Activated naive CD4-positive, alpha-beta T cell (primary cell): ENCODE data around the gene F8.
"Not testable (repeated sequence)": the region's sequence is repeated elsewhere in the genome, so short reads cannot be mapped to it uniquely, and the experiment has no call there.

Experiments used
- DNase-seq, 4 experiments: peaks; one replicate each; lab custom pipeline; 2025; lab: John Stamatoyannopoulos, UW

Gene F8

DNA sequence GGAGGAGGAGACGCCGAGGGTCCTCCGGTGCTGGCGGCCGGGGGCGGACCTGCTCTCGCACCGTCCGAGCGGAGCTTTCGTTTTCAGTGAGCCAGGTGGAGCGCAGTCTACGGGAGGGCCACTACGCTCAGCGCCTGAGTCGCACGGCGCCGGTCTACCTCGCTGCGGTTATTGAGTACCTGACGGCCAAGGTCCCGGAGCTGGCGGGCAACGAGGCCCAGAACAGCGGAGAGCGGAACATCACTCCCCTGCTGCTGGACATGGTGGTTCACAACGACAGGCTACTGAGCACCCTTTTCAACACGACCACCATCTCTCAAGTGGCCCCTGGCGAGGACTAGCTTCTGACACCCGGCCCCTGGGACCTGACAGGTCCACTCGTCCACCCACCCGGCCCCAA is 137.5 kb downstream of the F8 start:
- DNase-seq = not testable (repeated sequence)

- DNase-seq = not testable (repeated sequence)
Measured at GRCh38 chrX:154884069-154884468, 138.5 kb downstream of the F8 start.

- DNase-seq = no peak
Measured at GRCh38 chrX:154873329-154873728, 149.2 kb downstream of the F8 start.

DNA sequence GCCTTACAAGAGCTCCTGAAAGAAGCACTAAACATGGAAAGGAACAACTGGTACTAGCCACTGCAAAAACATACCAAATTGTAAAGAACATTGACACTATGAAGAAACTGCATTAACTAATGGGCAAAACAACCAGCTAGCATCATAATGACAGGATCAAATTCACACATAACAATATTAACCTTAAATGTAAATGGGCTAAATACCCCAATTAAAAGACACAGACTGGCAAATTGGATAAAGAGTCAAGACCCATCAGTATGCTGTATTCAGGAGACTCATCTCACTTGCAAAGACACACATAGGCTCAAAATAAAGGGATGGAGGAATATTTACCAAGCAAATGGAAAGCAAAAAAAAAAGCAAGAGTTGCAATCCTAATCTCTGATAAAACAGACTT is 154.0 kb downstream of the F8 start:
- DNase-seq = not testable (repeated sequence)

DNA sequence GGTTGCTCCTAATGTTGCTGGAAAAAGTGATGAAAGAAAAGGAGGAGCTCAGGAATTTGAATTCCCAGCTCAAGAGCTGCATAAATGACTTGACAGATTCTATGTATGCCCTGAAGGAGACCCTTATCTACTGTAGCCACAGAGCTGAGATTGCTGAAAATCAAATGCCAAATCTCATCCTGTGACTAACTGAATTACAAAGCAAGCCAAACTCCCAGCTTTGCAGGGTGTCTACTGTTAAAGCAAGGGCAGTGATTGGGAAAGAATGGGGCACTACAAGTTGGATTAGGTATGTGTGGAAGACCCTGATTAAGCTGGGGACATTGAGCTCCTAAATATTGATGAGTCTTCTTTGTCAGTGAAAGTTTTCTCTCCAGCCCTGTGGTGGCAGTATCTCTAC is 167.3 kb downstream of the F8 start:
- no peak for DNase-seq

DNA sequence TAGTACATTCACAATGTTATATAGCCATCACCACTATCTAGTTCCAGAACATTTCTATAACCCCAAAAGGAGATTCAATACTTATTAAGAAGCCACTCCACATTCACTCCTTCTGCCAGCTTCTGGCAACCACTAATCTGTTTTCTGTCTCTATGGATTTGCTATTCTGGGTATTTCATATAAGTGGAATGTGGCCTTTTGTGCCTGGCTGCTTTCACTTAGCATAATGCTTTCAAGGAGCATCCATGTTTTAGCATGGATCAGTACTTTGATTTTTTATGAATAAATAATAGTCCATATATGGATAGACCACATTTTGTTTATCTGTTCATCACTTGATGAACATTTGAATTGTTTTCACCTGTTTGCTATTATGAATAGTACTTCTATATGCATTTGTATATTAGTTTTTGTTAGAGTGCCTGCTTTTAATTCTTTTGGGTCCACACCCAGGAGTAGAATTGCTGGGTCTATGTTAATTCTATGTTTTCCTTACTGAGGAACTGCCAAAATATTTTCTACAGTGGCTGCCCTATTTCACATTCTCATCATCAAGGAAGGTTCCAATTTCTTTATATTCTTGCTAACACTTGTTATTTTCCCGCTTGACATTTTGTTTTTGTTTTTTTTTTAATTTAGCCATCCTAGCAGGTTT is 171.4 kb downstream of the F8 start:
- no peak for DNase-seq

DNA sequence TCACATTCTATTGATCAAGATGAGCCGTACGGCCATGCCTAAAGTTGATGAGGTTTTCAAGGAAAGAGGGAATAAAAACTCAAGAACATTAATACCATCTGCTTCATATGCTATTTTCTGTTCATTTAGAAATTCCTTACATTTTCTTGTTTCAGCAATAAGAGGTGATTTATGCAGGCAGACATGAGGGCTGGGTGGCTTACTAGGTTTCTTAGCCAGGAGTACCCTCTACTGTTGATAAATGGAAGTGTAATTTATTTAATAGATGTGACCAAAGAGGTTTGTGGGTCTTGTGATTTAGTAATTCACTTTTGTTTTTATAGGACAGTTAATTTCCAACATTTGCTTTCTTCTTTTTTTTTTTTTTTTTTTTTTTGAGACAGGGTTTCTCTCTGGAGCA is 181.7 kb downstream of the F8 start:
- no peak for DNase-seq

- no peak for DNase-seq
Measured at GRCh38 chrX:154836163-154836562, 186.4 kb downstream of the F8 start.

DNA sequence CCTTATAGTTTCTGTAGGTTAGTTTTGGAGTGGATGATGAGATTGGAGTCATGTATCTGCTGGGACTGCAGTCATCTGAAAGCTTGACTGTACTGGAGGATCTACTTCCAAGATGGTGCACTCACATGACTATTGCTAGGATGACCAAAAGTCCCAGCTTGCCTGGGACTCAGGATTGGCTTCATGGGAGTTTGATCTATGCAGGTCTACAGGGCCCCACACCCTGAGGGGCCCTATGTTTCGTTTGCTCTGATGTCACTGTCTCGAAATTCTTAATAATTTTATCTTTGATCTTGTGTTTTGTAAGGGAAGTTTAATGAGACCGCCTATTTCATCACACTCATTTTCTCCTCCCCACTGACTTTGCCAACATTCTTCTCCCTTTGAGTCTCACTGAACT is 188.0 kb downstream of the F8 start, which contains the start of gene SMIM9:
Gene SMIM9 (minus strand): TSS at position 101 of the 400 bp plus-strand sequence. CDS start 3,806 bp downstream, outside the sequence.
- no peak for DNase-seq

DNA sequence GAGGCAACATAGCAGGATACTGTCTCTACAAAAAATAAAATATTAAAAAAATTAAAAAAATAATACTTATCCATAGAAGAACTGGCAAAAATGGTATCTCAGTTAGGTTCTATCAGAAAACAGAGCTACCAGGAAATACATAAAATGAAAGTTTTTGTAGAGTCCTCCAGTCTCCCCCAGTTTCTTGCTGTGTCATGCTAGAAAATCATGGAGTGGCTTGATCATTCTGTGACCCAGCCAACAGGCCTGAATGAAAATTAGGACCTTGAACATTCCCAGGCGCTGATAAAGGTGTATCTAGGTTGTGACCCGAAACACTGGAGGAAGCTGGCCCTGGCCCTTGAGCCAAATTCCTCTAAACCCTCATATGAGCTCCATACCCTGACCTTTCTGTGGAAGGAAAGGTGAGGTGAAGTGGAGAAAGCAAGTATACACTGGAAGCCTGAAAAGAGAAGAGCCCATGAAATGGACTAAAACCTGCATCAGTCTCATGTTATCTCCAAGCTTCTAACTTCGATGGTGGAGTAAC is 188.7 kb downstream of the F8 start:
- no peak for DNase-seq

DNA sequence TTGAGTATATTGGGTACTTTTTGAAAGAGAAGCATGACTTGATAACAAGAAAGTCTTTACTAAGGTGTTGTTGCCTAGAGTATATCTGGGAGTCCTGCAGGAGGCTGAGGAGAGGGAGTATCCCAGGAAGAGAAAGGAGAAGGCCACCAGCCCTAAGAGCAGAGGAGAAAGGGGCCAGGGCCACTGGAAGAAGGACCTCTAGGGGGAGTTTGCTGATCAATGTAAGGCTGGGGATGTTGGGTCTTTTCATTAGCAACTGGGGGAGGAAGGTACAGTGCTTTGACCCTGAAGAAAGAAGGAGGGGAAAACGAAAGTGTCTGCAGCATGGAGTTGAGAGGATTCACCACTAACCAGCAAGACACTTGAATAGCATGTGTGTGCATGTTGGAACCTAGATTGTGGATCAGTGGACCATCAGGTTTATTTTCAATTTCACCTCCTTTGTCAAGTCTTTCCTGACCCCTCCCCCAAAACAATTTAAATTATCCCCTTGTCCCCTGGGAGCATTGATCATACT is 192.5 kb downstream of the F8 start:
- no peak for DNase-seq

DNA sequence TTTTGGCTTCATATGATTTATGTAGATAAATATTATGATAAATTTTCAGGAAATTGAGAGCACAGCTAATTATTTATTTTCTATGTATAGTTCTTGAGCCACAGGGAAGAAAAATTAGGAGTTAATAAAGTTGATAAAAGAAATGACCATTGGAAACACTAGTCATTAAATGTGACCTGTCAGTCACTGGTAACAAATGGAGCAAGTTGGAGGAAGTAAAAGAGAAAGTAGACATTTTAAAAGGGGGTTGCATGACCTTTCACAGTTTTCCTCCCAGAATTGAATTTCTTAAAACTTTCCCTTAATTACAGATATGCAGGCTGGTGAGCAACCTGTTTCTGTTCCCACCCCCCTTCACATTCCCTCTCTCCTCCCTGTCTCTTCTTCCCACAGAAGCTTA is 193.4 kb downstream of the F8 start:
- no peak for DNase-seq

DNA sequence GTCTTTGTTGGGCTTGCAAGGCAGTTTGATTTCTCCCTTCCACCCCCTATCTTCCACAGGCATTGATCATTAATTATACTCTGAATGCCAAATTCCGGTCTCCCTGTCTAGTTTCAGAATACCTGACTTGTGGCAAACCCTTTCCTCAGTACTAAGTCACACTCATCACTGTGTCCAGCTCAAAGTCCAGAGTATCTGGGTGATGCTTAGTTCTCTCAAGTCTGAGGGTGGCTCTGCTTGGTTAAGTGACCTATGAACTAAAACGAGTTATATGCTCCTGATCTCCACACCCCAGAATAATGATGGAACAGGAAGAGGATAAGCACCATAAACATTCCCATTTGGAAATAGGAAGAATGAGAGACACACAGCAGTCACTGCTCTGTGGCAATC is 194.5 kb downstream of the F8 start:
- no peak for DNase-seq

DNA sequence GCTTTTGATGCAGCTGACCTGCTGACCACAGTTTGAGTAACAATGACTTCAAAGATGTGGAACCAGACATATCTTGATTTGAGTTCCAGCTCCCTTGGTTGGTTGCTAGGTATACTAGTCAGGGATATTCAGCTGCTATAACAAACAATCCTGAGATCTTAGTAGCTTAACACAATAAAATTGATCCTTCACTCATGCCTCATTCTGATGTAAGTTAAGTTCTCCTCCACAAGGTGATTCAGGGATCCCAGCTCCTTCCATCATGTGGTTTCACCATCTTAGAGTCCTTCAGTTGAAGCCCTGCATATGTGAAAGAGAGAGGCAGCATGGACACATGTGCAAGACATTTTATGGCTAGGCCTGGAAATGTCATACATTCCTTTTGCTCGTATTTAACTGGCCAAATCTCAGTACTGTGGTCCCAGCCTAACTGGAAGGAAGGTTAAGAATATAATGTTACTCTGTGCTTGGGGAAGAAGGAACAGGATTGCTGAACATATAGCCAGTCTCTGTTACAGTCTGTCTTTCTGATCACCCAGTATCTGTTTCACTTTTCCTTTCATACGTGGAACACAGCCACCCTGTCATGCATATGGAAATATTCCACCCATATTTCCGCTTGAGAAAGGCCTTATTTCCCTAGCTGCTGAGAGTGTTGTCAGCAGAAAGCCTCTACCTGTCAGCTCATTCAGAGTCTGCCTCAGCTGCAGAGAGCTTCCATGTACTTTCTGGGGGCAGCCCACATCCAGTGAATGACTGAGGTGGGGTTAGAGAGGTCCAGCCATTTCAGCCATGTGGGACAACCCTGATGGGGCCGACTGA is 195.1 kb downstream of the F8 start:
- no peak for DNase-seq

- not testable (repeated sequence) for DNase-seq
Measured at GRCh38 chrX:154825586-154825985, 196.9 kb downstream of the F8 start.

- no peak for DNase-seq
Measured at GRCh38 chrX:154824638-154825037, 197.9 kb downstream of the F8 start.

- DNase-seq = no peak
Measured at GRCh38 chrX:154822029-154822428, 200.5 kb downstream of the F8 start.

GRCh38 chrX:154821523-154821922 is 201.0 kb downstream of the F8 start:
- no peak for DNase-seq

DNA sequence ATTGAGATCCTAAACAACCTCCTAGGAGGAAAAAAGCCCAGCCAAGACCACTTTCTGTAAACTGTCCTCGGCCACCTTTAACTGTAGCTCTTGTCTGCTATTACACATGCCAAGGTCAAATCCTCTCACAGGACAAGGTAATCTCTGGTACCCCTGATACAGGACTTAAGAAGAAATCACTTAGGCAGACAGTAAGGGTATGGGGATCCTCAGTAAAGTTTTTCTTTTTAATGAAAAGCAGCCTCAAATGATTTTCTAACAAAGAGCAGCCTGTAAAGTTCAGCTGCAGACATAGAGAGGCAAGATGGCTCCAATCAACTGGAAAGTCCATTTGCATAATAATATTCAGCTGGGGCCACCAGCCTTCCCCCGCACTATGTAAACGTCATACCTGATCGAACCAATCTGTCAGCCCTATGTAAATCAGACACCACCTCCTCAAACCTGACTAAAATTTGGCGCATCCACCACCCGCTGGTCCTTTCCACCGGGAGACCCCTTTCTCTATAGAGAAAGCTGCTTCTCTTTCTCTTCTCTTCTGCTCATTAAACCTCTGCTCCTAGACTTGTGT is 202.7 kb downstream of the F8 start:
- no peak for DNase-seq

- no peak for DNase-seq
Measured at GRCh38 chrX:154818916-154819770, 203.4 kb downstream of the F8 start.

DNA sequence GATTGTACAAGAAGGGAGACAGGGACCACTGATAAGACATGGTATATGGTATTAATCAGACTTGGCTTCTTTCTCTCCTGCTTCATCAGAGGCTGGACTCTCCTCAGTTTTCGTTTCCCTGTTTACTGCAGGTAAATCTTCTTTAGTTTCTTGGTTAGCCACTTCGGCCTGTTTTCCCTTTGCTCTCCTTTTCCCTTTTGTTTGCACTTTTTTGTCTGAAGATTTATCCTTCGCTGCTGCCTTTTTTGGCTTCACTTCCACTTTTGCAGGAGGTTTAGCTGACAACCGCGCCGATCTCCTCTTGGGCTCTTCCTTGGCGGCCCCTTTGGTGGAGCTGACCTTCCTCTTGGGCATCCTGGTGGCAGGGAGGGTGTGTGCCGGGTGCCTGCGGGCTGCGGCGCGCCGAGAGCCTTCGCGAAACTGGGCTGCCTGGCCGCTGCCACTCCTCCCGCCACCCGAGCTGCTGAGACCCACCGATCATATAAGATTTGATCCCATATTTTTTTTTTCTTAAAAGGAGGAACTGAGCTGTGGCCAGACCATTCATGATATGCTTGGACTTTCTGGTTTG is 205.4 kb downstream of the F8 start:
- DNase-seq = not testable (repeated sequence)
